WTC11 (cell line): Measurements from ENCODE around the gene CAMKK2. TPM values are rescaled to one million over a fixed set of nuclear protein-coding genes. Genes with fewer than 3 reads are reported as not detected.

Experiments
- ATAC-seq: fragments of 200-7000 bp; cut with Tn5 transposase; 2 replicates; pipeline ENCODE4 v1.10.0; 2021; ENCODE audit warnings: mild to moderate bottlenecking, moderate library complexity
- CTCF ChIA-PET: fragments of 300-600 bp; sonication (Branson Sonifier 250); formaldehyde crosslinking; loops from one replicate; lab custom pipeline; 2021; ENCODE audit warnings: antibody characterized with exemption; lab: Charles Lee
- POLR2A ChIA-PET: fragments of 350-600 bp; sonication (Branson Sonifier 250); formaldehyde crosslinking; loops from one replicate; lab custom pipeline; 2021; ENCODE audit warnings: antibody characterized with exemption; lab: Charles Lee
- DNase-seq: peaks from one replicate; pipeline ENCODE4 v3.0.0; 2021; ENCODE audit warnings: low spot score
- H3K27ac Mint-ChIP-seq: 2 replicates; pipeline ENCODE4 v1.8.0; 2021; ENCODE audit warnings: mixed read lengths
- H3K27me3 Mint-ChIP-seq: 2 replicates; pipeline ENCODE4 v1.8.0; 2021; ENCODE audit warnings: low read depth, mild to moderate bottlenecking, moderate library complexity, mixed read lengths
- H3K36me3 Mint-ChIP-seq: 2 replicates; pipeline ENCODE4 v1.8.0; 2021; ENCODE audit warnings: mixed read lengths
- H3K4me1 Mint-ChIP-seq: 2 replicates; pipeline ENCODE4 v1.8.0; 2022; ENCODE audit warnings: mixed read lengths
- H3K4me3 Mint-ChIP-seq: 2 replicates; pipeline ENCODE4 v1.8.0; 2021; ENCODE audit warnings: mild to moderate bottlenecking, moderate library complexity, mixed read lengths
- H3K9me3 Mint-ChIP-seq: 2 replicates; pipeline ENCODE4 v1.8.0; 2021; ENCODE audit warnings: mixed read lengths
- CBFB ChIP-seq: sonication (generic); formaldehyde crosslinking; IDR thresholded peaks from 2 replicates; pipeline ENCODE4 v1.8.1; 2022; ENCODE audit warnings: mild to moderate bottlenecking, low read depth, missing genetic modification reagents
- CREB1 ChIP-seq: sonication (generic); formaldehyde crosslinking; IDR thresholded peaks from 2 replicates; pipeline ENCODE4 v1.8.0; 2023; ENCODE audit warnings: mild to moderate bottlenecking, missing genetic modification reagents
- IRF2 ChIP-seq: sonication (generic); formaldehyde crosslinking; IDR thresholded peaks from 2 replicates; pipeline ENCODE4 v1.8.0; 2022; ENCODE audit warnings: low read depth, missing genetic modification reagents, borderline replicate concordance
- JUN ChIP-seq: sonication (generic); formaldehyde crosslinking; IDR thresholded peaks from 2 replicates; pipeline ENCODE4 v1.8.0; 2023; ENCODE audit warnings: mild to moderate bottlenecking, missing genetic modification reagents
- SOX15 ChIP-seq: fragments of 250-450 bp; sonication (Bioruptor Pico); IDR thresholded peaks from 2 replicates; pipeline ENCODE4 v1.9.0; 2021; ENCODE audit warnings: mild to moderate bottlenecking
- TCF7 ChIP-seq: sonication (generic); formaldehyde crosslinking; IDR thresholded peaks from 2 replicates; pipeline ENCODE4 v1.8.0; 2022; ENCODE audit warnings: mild to moderate bottlenecking, low read depth, missing genetic modification reagents, moderate library complexity
- total RNA-seq: library from RNA; stranded (reverse); gene quantifications from 3 replicates; pipeline ENCODE4 v1.2.3, GENCODE V29; 2021
- TF ChIP-seq, protein P1 (sequence below): sonication (generic); formaldehyde crosslinking; IDR thresholded peaks from 2 replicates; pipeline ENCODE4 v1.8.0; 2023; ENCODE audit warnings: missing genetic modification reagents
- TF ChIP-seq, protein P2 (sequence below): sonication (generic); formaldehyde crosslinking; IDR thresholded peaks from 2 replicates; pipeline ENCODE4 v1.8.1; 2023; ENCODE audit warnings: mild to moderate bottlenecking, missing genetic modification reagents, moderate library complexity
- TF ChIP-seq, protein P3 (sequence below): fragments of 250-450 bp; sonication (Bioruptor Pico); IDR thresholded peaks from 2 replicates; pipeline ENCODE4 v1.9.0; 2021; ENCODE audit warnings: mild to moderate bottlenecking, borderline replicate concordance
- TF ChIP-seq, protein P4 (sequence below): fragments of 250-450 bp; sonication (Bioruptor Pico); IDR thresholded peaks from 2 replicates; pipeline ENCODE4 v1.8.0; 2021; ENCODE audit warnings: mild to moderate bottlenecking
- TF ChIP-seq, protein P5 (sequence below): sonication (generic); formaldehyde crosslinking; conservative IDR thresholded peaks from 2 replicates; pipeline ENCODE4 v1.8.1; 2022; ENCODE audit warnings: mild to moderate bottlenecking, missing genetic modification reagents
- TF ChIP-seq, protein P6 (sequence below): sonication (generic); formaldehyde crosslinking; IDR thresholded peaks from 2 replicates; pipeline ENCODE4 v1.8.0; 2022; ENCODE audit warnings: mild to moderate bottlenecking, missing genetic modification reagents
- TF ChIP-seq, protein P7 (sequence below): fragments of 200-600 bp; IDR thresholded peaks from 2 replicates; pipeline ENCODE4 v1.8.0; 2022; ENCODE audit warnings: antibody characterized with exemption
- TF ChIP-seq, protein P8 (sequence below): fragments of 250-450 bp; sonication (Bioruptor Pico); conservative IDR thresholded peaks from 2 replicates; pipeline ENCODE4 v1.9.0; 2021; ENCODE audit warnings: mild to moderate bottlenecking
- TF ChIP-seq, protein P9 (sequence below): sonication (generic); formaldehyde crosslinking; IDR thresholded peaks from 2 replicates; pipeline ENCODE4 v1.8.0; 2022; ENCODE audit warnings: mild to moderate bottlenecking, missing genetic modification reagents

CAMKK2 gene
- total RNA-seq, 1 experiment from 2014 or later = 36.5 TPM

DNA sequence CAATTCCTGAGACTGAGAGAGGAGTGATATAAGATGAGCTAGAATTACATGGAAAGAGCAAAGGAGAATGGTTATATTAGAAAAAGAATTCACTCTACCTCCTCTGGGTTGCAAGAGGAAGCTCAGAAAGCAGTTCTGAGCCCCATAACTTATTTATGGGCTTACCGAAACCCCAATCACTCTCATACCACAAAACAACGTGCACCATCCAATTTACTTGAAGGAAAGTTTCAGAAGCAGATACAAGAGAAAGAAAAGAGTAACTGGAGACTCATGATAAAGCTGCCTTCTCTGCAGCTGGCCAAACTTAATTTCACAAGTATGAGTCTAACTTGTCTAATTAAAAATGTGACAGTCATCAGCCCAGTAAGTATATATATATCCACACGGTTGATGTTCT, 27.4 kb upstream of the CAMKK2 start (continued):
- TF ChIP-seq, protein P1, sequence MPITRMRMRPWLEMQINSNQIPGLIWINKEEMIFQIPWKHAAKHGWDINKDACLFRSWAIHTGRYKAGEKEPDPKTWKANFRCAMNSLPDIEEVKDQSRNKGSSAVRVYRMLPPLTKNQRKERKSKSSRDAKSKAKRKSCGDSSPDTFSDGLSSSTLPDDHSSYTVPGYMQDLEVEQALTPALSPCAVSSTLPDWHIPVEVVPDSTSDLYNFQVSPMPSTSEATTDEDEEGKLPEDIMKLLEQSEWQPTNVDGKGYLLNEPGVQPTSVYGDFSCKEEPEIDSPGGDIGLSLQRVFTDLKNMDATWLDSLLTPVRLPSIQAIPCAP (CRISPR knock-in tag) = no peak

DNA sequence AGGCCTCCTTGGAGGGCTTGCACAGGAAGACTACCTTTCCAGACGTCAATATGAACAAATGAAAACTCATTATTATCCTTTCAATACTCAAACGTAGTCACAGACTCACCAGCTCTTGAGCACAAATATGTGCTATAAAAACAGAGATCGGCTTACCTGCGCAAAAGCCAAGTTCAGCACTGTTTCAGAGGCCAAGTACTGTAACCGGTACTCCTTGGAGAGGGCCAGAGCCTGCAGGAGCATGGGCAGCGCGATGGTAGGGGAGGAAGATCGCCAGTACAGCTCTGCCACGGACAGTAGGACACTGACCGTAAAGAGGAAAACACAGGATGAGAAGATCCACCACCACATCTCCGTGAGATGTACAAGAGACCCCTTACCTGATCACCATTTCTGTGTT, 21.6 kb upstream of the CAMKK2 start:
- Mint-ChIP-seq H3K36me3 (peaks cover 41% of the 10 kb centered on the region), H3K9me3 (no peaks in the 10 kb centered on the region), H3K4me3 (no peak overlapping the region), H3K27ac (no peak overlapping the region), H3K27me3 (no peaks in the 10 kb centered on the region), H3K4me1 (peaks cover 4% of the 10 kb centered on the region)
- no peak for DNase-seq
- ATAC-seq = no peak
- ChIA-PET POLR2A (no interaction called here), CTCF (interaction anchor here (0.9 kb wide), 1 partner anchor 17 kb away, joined by 3 read pairs; no protein-coding TSS in a partner anchor)
- no peak for TF ChIP-seq IRF2 (CRISPR knock-in tag)
- no peak for TF ChIP-seq TCF7
- TF ChIP-seq, protein P2, sequence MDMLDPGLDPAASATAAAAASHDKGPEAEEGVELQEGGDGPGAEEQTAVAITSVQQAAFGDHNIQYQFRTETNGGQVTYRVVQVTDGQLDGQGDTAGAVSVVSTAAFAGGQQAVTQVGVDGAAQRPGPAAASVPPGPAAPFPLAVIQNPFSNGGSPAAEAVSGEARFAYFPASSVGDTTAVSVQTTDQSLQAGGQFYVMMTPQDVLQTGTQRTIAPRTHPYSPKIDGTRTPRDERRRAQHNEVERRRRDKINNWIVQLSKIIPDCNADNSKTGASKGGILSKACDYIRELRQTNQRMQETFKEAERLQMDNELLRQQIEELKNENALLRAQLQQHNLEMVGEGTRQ (CRISPR knock-in tag) = no peak
- TF ChIP-seq, protein P3, sequence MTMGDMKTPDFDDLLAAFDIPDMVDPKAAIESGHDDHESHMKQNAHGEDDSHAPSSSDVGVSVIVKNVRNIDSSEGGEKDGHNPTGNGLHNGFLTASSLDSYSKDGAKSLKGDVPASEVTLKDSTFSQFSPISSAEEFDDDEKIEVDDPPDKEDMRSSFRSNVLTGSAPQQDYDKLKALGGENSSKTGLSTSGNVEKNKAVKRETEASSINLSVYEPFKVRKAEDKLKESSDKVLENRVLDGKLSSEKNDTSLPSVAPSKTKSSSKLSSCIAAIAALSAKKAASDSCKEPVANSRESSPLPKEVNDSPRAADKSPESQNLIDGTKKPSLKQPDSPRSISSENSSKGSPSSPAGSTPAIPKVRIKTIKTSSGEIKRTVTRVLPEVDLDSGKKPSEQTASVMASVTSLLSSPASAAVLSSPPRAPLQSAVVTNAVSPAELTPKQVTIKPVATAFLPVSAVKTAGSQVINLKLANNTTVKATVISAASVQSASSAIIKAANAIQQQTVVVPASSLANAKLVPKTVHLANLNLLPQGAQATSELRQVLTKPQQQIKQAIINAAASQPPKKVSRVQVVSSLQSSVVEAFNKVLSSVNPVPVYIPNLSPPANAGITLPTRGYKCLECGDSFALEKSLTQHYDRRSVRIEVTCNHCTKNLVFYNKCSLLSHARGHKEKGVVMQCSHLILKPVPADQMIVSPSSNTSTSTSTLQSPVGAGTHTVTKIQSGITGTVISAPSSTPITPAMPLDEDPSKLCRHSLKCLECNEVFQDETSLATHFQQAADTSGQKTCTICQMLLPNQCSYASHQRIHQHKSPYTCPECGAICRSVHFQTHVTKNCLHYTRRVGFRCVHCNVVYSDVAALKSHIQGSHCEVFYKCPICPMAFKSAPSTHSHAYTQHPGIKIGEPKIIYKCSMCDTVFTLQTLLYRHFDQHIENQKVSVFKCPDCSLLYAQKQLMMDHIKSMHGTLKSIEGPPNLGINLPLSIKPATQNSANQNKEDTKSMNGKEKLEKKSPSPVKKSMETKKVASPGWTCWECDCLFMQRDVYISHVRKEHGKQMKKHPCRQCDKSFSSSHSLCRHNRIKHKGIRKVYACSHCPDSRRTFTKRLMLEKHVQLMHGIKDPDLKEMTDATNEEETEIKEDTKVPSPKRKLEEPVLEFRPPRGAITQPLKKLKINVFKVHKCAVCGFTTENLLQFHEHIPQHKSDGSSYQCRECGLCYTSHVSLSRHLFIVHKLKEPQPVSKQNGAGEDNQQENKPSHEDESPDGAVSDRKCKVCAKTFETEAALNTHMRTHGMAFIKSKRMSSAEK (CRISPR knock-in tag) = no peak
- TF ChIP-seq JUN = no peak
- TF ChIP-seq, protein P4, sequence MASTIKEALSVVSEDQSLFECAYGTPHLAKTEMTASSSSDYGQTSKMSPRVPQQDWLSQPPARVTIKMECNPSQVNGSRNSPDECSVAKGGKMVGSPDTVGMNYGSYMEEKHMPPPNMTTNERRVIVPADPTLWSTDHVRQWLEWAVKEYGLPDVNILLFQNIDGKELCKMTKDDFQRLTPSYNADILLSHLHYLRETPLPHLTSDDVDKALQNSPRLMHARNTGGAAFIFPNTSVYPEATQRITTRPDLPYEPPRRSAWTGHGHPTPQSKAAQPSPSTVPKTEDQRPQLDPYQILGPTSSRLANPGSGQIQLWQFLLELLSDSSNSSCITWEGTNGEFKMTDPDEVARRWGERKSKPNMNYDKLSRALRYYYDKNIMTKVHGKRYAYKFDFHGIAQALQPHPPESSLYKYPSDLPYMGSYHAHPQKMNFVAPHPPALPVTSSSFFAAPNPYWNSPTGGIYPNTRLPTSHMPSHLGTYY (CRISPR knock-in tag) = no peak
- TF ChIP-seq, protein P5, sequence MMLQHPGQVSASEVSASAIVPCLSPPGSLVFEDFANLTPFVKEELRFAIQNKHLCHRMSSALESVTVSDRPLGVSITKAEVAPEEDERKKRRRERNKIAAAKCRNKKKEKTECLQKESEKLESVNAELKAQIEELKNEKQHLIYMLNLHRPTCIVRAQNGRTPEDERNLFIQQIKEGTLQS (CRISPR knock-in tag) = no peak
- TF ChIP-seq SOX15 (CRISPR knock-in tag) = no peak
- TF ChIP-seq, protein P6, sequence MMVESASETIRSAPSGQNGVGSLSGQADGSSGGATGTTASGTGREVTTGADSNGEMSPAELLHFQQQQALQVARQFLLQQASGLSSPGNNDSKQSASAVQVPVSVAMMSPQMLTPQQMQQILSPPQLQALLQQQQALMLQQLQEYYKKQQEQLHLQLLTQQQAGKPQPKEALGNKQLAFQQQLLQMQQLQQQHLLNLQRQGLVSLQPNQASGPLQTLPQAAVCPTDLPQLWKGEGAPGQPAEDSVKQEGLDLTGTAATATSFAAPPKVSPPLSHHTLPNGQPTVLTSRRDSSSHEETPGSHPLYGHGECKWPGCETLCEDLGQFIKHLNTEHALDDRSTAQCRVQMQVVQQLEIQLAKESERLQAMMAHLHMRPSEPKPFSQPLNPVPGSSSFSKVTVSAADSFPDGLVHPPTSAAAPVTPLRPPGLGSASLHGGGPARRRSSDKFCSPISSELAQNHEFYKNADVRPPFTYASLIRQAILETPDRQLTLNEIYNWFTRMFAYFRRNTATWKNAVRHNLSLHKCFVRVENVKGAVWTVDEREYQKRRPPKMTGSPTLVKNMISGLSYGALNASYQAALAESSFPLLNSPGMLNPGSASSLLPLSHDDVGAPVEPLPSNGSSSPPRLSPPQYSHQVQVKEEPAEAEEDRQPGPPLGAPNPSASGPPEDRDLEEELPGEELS (CRISPR knock-in tag) = no peak
- TF ChIP-seq, protein P7, sequence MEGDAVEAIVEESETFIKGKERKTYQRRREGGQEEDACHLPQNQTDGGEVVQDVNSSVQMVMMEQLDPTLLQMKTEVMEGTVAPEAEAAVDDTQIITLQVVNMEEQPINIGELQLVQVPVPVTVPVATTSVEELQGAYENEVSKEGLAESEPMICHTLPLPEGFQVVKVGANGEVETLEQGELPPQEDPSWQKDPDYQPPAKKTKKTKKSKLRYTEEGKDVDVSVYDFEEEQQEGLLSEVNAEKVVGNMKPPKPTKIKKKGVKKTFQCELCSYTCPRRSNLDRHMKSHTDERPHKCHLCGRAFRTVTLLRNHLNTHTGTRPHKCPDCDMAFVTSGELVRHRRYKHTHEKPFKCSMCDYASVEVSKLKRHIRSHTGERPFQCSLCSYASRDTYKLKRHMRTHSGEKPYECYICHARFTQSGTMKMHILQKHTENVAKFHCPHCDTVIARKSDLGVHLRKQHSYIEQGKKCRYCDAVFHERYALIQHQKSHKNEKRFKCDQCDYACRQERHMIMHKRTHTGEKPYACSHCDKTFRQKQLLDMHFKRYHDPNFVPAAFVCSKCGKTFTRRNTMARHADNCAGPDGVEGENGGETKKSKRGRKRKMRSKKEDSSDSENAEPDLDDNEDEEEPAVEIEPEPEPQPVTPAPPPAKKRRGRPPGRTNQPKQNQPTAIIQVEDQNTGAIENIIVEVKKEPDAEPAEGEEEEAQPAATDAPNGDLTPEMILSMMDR = no peak

DNA sequence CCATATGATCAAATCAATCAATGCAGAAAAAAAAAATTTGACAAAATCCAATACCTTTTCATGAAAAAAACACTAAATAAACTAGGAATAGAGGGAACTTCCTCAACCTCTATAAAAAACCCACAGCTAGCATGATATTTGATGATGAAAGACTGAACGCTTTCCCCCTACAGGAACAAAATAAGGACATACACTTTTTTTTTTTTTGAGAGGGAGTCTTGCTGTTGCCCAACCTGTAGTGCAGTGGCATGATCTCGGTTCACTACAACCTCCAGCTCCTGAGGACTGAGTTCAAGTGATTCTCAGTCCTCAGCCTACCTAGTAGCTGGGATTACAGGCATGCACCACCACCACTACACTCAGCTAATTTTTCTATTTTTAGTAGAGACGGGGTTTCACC, 17.9 kb upstream of the CAMKK2 start:
- H3K27me3 Mint-ChIP-seq = no peaks in the 10 kb centered on the region
- DNase-seq (no peak), ATAC-seq (no peak)
- POLR2A ChIA-PET = no interaction called here
- peaks cover 43% of the 10 kb centered on the region for H3K36me3 Mint-ChIP-seq
- no peak overlapping the region for H3K27ac Mint-ChIP-seq
- CTCF ChIA-PET = no interaction called here
- H3K9me3 Mint-ChIP-seq = no peaks in the 10 kb centered on the region
- peaks cover 4% of the 10 kb centered on the region for H3K4me1 Mint-ChIP-seq
- no peak overlapping the region for H3K4me3 Mint-ChIP-seq
- TF ChIP-seq CREB1 (CRISPR knock-in tag) (no peak), CBFB (CRISPR knock-in tag) (no peak), JUN (no peak)
- TF ChIP-seq, protein P7 = no peak
- TF ChIP-seq, protein P8, sequence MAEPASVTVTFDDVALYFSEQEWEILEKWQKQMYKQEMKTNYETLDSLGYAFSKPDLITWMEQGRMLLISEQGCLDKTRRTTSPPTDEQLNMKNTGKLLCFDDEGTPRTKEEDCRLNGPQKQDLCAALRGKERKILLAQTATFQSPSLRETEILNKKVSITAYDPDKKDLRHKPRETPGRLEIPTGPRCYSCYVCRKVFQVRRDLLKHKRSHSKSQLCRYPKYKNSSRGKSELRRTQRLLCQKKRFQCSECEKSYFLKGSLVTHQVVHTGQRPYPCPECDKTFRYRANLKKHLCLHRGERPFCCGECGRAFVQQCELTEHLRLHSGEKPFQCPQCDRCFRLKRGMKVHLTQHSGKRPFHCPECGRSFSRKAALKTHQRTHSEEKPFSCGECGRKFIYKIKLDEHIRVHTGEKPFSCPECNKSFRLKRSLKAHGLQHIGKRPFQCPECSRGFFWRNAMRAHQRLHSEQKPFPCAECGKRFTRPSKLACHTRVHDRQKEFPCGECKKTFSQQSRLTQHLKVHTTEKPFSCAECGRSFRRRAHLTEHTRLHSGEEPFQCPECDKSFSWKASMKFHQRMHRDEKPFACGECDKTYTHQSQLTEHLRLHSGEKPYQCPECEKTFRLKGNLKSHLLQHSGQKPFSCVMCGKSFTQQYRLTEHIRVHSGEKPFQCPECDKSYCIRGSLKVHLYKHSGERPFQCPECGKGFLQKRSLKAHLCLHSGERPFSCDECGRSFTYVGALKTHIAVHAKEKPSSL (CRISPR knock-in tag) = no peak
- TF ChIP-seq, protein P9, sequence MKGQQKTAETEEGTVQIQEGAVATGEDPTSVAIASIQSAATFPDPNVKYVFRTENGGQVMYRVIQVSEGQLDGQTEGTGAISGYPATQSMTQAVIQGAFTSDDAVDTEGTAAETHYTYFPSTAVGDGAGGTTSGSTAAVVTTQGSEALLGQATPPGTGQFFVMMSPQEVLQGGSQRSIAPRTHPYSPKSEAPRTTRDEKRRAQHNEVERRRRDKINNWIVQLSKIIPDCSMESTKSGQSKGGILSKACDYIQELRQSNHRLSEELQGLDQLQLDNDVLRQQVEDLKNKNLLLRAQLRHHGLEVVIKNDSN (CRISPR knock-in tag) = no peak
